Activated naive CD8-positive, alpha-beta T cell treated with anti-CD3 and anti-CD28 coated beads, Interleukin-2, amount 50 U/mL, for 24 hours (primary cell): ENCODE data around the gene NRP2.

ENCODE experiments used
- ATAC-seq: fragments of 150-1000 bp; cut with Tn5 transposase; one replicate; pipeline ENCODE4 v1.10.0; 2021
- DNase-seq: peaks from one replicate; pipeline ENCODE4 v3.0.0; 2021
- H3K27ac Mint-ChIP-seq: one replicate; pipeline ENCODE4 v1.8.0; 2021; ENCODE audit warnings: mild to moderate bottlenecking, mixed read lengths
- H3K27me3 Mint-ChIP-seq: one replicate; pipeline ENCODE4 v1.8.0; 2021; ENCODE audit warnings: mixed read lengths
- H3K36me3 Mint-ChIP-seq: one replicate; pipeline ENCODE4 v1.8.0; 2021; ENCODE audit warnings: low read depth, mixed read lengths
- H3K4me1 Mint-ChIP-seq: one replicate; pipeline ENCODE4 v1.8.0; 2021; ENCODE audit warnings: mixed read lengths
- H3K4me3 Mint-ChIP-seq: one replicate; pipeline ENCODE4 v1.8.0; 2021; ENCODE audit warnings: mild to moderate bottlenecking, moderate library complexity, mixed read lengths
- H3K9me3 Mint-ChIP-seq: one replicate; pipeline ENCODE4 v1.8.0; 2021; ENCODE audit warnings: mixed read lengths

Gene NRP2

DNA sequence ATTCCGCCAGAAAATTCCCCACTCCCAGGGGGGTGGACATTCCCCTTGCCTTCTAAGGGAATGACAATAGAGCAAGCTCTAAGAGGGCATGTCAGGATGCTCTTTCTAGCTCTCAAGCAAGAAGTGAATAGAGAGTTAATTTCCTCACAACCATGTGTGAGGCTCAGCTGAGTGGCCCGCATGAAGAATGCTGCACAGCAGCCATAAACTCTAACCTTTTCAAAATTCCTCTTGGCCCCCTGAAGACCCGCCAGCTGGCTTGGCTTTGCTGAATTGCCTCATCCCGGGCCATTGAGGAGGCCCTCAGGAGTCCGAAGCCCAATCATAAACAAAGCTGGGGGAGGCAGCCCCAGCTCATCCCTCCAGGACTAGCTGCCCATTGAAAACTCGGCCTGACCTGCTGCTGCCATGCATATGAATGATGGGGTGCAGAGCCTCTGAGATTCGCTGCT, 38.2 kb downstream of the NRP2 start:
- Mint-ChIP-seq H3K4me1 (peaks cover 27% of the 10 kb centered on the region), H3K27ac (no peak overlapping the region), H3K4me3 (no peak overlapping the region), H3K36me3 (no peaks in the 10 kb centered on the region), H3K9me3 (no peaks in the 10 kb centered on the region), H3K27me3 (peaks cover 4% of the 10 kb centered on the region)
- no peak for ATAC-seq
- DNase-seq, result no peak

DNA sequence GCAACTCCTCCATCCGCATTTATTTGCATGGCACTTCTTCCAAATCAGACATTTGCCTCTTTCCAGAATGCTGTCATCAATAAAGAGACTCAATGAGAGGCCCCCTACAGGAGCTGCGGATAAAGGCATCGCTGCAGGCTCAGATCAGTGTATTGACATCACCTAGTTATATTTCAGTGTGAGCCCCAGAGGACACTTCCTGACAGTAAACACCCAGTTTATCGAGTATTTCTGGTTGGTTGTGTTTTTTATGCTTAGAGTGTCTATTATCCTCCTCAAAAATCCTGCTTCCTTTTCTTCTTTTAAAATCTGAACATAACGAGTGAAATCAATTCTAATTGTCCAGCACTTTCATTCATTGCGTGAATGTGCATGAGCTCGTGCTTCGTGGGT, 38.8 kb downstream of the NRP2 start:
- Mint-ChIP-seq H3K27me3 (peaks cover 4% of the 10 kb centered on the region), H3K27ac (no peak overlapping the region), H3K4me3 (no peak overlapping the region), H3K4me1 (peaks cover 24% of the 10 kb centered on the region), H3K36me3 (no peaks in the 10 kb centered on the region), H3K9me3 (no peaks in the 10 kb centered on the region)
- ATAC-seq, result no peak
- no peak for DNase-seq

DNA sequence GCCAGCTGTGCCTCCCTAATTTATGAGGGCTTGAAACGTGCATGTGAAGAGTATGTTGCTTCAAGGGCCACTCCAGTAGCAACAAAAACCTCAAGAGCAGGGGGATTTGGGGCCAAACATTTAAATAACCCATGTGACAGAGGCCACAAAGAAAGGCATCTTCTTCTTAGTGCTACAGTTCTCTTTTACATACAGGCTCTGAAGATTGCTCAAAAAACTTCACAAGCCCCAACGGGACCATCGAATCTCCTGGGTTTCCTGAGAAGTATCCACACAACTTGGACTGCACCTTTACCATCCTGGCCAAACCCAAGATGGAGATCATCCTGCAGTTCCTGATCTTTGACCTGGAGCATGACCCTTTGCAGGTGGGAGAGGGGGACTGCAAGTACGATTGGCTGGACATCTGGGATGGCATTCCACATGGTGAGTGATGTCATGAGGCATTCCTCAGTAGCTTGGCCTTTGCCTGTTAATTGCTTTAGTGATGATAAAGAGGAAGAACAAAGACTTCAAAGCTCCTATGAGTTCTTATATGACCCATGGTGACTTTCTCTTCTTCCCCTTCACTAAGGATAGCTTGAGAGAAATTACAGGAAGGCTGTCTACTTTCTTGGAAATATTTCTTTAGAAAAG, 40.1 kb downstream of the NRP2 start:
- H3K9me3 Mint-ChIP-seq, result no peaks in the 10 kb centered on the region
- DNase-seq, result no peak

DNA sequence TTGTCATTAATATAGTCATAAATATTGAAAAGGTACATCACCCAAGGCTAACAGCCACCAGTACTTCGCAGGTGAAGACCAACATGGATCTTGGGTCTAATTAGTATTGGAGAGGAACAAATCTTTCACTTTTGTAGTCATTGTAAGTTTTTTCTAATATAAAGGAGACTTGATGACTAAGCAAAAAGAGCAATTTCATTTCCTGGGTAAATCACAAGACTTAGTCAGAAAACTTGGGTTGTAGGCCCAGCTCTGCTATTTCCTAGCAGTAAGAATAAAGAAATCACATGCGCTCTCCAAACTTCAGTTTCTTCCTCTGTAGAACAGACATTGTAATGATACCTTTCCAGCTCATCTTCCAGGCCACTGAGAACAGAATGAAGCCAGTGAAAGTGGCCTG, 40.9 kb downstream of the NRP2 start:
- Mint-ChIP-seq H3K27me3 (peaks cover 2% of the 10 kb centered on the region), H3K36me3 (no peaks in the 10 kb centered on the region), H3K27ac (peak overlapping the region; percentile 42), H3K9me3 (no peaks in the 10 kb centered on the region), H3K4me1 (peaks cover 15% of the 10 kb centered on the region), H3K4me3 (no peak overlapping the region)
- ATAC-seq, result no peak
- no peak for DNase-seq

More for the DNA sequence above, 40.1 kb downstream of the NRP2 start:
- Mint-ChIP-seq H3K27me3 (peaks cover 4% of the 10 kb centered on the region), H3K27ac (no peak overlapping the region), H3K36me3 (no peaks in the 10 kb centered on the region), H3K4me3 (no peak overlapping the region), H3K4me1 (peaks cover 17% of the 10 kb centered on the region)
- no peak for ATAC-seq

DNA sequence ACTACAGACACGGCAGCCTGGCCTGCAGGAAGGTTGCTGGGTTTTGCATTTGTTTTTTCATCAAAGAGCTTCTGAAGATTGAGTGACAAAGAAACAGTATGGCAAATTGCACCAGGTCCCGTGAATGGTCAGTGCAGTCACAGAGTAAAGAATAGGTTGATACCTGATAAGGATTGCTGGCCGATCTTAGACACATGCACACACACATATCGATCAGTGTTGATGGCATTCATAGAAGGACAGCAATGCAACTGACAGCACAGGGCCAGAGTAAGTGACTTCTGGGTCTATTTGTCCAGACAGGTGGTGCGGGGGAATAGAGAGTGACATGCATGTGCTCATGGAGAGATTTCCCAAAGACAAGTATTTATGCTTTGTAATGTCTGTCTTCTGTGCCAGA, 42.8 kb downstream of the NRP2 start:
- ATAC-seq (no peak), DNase-seq (no peak)
- Mint-ChIP-seq H3K9me3 (no peaks in the 10 kb centered on the region), H3K4me3 (no peak overlapping the region), H3K36me3 (no peaks in the 10 kb centered on the region), H3K27ac (no peak overlapping the region), H3K27me3 (no peaks in the 10 kb centered on the region), H3K4me1 (peaks cover 1% of the 10 kb centered on the region)

DNA sequence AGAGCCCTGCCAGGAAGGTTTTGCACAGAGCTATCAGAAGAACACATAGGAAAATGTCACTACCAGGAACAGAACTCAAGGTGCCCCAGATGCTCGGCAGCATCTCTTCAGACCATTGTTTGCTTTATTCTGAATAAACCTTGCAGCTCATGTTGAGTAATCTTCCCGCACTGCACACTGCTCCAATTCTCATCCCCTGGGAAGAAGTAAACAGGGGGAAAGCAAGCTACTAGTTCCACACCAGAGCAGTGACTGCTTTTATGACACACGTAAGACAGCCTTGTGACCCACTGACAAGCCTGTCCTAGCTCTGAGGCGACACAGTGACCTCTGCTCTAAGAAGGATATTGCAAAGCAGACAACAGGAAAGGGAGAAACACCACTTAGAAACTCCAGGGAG, 44.2 kb downstream of the NRP2 start:
- Mint-ChIP-seq H3K4me1 (no peaks in the 10 kb centered on the region), H3K27me3 (no peaks in the 10 kb centered on the region), H3K9me3 (no peaks in the 10 kb centered on the region), H3K4me3 (no peak overlapping the region), H3K27ac (no peak overlapping the region), H3K36me3 (no peaks in the 10 kb centered on the region)
- DNase-seq (no peak), ATAC-seq (no peak)

DNA sequence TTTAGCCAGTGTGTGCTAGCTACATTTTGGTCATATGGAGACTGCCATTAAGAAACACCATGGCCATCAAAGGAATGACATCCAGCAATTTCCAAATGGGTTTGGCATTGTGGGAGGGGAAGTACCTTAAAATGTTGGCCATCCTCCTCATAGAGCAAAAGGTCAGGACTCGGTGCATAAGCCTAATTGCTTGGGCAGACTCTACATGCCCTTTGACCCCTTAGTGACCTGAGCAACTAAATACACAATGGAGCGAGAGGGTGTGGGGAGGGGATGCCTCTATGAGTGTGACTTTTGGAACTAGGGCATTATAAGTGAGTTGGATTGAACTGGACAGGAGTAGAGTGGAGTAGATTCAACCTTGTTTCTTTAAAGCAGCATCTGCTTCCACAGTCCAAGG, 44.9 kb downstream of the NRP2 start:
- Mint-ChIP-seq H3K27me3 (no peaks in the 10 kb centered on the region), H3K9me3 (no peaks in the 10 kb centered on the region), H3K36me3 (no peaks in the 10 kb centered on the region), H3K27ac (no peak overlapping the region), H3K4me1 (no peaks in the 10 kb centered on the region), H3K4me3 (no peak overlapping the region)
- ATAC-seq (no peak), DNase-seq (no peak)

DNA sequence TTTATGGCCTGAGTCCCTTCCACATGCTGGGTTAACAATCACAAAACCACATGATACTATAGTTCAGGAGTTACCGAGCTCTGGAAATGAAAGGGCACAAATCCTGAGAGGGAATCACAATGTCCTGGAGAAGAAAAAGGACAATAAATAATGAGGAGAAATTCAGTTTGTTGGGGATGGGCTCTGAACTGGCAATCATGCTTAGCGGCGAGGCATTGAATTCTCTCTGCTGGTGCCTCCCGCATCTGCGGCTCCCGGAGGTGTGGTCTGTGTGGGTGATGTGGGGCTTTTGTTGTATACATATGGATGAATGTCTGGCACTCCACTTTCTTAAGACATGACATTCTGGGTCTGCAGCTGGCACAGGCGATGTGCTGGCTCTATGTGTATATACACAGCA, 46.1 kb downstream of the NRP2 start:
- H3K36me3 Mint-ChIP-seq, result no peaks in the 10 kb centered on the region
- H3K4me3 Mint-ChIP-seq, result no peak overlapping the region
- no peak for DNase-seq
- no peaks in the 10 kb centered on the region for H3K9me3 Mint-ChIP-seq
- no peaks in the 10 kb centered on the region for H3K4me1 Mint-ChIP-seq
- H3K27ac Mint-ChIP-seq, result no peak overlapping the region
- no peak for ATAC-seq
- H3K27me3 Mint-ChIP-seq, result no peaks in the 10 kb centered on the region

DNA sequence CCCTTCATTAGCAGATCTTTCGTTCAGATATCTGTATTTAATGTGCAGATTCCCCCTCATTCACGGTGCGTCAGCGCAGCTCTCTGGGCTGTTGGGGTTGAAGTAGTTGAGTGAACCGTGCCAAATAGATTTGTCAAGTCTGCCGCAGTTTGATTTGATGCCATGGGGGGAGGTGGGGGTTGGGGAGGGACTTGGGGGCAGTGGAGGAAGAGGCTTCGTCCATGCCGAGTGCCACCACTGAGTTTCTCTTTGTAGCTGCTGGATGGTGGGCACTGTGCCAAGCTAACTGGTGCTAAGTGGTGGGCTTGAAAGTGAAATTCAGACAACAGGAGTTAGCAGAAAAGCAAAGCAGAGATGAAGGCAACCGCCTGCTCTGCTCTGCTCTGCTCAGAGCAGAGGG, 47.9 kb downstream of the NRP2 start:
- H3K27ac Mint-ChIP-seq, result no peak overlapping the region
- no peaks in the 10 kb centered on the region for H3K36me3 Mint-ChIP-seq
- ATAC-seq (no peak), DNase-seq (no peak)
- no peak overlapping the region for H3K4me3 Mint-ChIP-seq
- no peaks in the 10 kb centered on the region for H3K9me3 Mint-ChIP-seq
- no peaks in the 10 kb centered on the region for H3K27me3 Mint-ChIP-seq
- no peaks in the 10 kb centered on the region for H3K4me1 Mint-ChIP-seq

DNA sequence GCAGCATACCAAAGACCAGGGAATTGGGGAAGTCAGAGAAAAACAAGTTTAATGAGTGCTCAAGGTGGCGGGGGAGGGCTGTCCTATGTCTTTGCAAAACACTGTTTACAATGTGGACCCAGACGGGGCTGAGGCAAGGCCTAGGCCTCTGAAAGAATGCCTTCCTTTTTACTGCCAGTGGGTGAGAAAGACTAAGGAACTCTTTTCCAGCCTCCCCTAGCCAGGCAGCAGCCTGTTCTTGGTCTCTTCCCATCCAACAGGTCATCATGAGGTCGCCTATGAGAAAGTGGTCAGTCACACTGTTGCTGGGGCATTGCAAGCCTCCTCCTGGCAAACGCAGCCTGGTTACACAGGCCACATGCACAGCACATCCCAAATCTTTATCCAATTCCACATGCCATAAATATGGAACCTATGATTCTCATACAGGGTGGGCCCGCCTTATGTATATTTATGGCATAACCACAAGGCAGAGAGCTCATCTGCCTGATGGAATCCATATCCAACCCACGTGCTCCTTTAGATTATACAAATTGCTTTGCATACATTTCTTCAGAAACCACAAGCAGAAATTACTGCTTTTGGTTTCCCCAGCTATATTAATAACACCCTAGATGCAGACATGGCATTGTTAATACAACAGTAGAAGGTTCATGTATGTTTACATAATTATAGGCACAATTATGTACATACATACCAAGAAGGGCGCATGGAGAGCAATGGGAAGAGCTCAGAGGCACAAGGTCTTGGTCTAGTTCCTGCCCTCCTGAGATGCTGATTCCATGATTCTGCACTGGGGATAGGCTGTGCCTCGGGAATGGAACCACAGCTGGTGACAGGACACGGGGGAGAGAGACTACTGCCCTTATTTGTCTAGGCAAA, 48.6 kb downstream of the NRP2 start:
- no peaks in the 10 kb centered on the region for H3K4me1 Mint-ChIP-seq
- no peak for ATAC-seq
- no peak overlapping the region for H3K27ac Mint-ChIP-seq
- H3K9me3 Mint-ChIP-seq, result no peaks in the 10 kb centered on the region
- no peak overlapping the region for H3K4me3 Mint-ChIP-seq
- H3K36me3 Mint-ChIP-seq, result no peaks in the 10 kb centered on the region
- no peaks in the 10 kb centered on the region for H3K27me3 Mint-ChIP-seq
- DNase-seq, result no peak

DNA sequence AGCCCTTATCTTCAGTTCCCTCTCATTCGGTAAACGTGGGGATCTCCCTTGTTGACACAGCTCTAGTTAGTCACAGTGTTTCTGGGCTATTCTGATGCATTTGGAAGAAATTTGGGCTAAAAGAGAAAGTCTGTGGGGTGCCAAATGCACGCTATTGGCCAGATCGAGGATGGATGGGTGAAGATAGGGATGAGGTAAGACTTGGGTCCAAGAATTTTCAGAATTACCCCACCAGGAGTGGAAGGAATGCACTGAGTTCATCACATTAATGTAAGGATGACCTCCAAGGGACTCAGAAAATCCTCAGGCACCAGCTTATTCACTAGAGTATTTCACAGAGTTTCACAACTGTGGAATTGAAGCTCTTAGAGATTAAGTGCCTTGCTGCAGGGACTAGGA, 49.3 kb downstream of the NRP2 start:
- DNase-seq (no peak), ATAC-seq (no peak)
- H3K9me3 Mint-ChIP-seq, result no peaks in the 10 kb centered on the region
- no peaks in the 10 kb centered on the region for H3K27me3 Mint-ChIP-seq
- no peaks in the 10 kb centered on the region for H3K4me1 Mint-ChIP-seq
- no peaks in the 10 kb centered on the region for H3K36me3 Mint-ChIP-seq
- H3K4me3 Mint-ChIP-seq, result no peak overlapping the region
- no peak overlapping the region for H3K27ac Mint-ChIP-seq

DNA sequence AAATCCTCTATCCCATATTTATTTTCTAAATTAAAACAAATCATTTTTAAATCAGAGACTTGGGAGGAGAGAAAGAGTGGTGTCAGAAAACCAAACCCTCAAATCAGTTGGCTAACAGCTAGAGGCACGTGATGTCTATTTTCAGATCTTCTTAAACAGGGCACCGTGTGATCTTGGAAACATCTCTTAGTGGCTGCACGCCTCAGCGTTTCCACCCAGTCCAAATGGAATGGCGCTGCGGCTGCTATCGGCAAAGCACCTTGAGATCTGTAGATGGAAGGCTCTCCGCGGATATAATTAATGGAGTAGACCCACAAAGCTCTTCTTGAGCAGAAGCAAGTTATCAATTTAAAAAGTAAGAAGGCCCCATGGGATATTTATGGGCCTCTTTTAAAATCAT, 50.0 kb downstream of the NRP2 start:
- H3K27ac Mint-ChIP-seq, result no peak overlapping the region

DNA sequence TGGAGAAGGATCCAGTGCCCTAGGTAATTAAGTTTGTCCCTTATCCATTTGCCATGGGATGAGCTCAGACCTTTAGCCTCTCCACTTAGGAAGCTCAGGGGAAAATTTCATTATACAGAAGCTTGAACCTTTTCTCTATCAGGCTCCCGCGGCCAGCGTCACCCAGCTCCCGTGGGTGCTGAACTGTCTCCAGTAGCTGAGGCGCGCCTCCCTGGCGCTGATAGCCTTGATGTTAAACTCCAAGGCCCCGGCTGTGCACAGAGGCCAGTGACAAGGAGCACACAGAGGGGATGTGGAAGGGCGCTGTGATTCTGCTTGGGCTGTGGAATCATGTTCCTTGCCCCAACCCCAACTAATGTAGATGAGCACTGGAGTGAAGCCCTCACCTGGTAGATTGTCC, 50.8 kb downstream of the NRP2 start:
- no peaks in the 10 kb centered on the region for H3K4me1 Mint-ChIP-seq
- H3K36me3 Mint-ChIP-seq, result no peaks in the 10 kb centered on the region
- H3K9me3 Mint-ChIP-seq, result no peaks in the 10 kb centered on the region

More for the DNA sequence above, 50.0 kb downstream of the NRP2 start:
- no peaks in the 10 kb centered on the region for H3K27me3 Mint-ChIP-seq
- no peak for ATAC-seq
- H3K4me3 Mint-ChIP-seq, result no peak overlapping the region
- no peaks in the 10 kb centered on the region for H3K36me3 Mint-ChIP-seq
- H3K9me3 Mint-ChIP-seq, result no peaks in the 10 kb centered on the region
- H3K4me1 Mint-ChIP-seq, result no peaks in the 10 kb centered on the region
- DNase-seq, result no peak

DNA sequence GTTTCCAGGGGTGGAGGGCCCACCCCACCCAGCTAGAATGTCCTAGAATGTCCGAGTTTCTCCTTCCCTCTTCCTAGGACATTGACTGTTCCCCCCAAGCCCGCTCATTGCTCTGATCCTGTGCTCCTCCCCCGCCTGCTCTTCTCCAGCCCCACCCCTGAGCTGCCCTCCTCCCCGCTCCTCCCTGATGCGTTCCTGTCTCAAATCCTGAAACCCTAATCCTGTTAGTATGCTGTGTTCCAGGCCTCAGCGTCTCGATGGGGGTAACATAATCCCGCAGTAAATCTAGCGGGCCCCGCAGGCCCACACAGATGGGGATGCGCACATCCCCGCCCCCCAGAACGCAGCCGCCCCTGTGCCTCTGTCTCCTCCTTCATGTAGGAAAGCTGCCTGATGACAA, 51.3 kb downstream of the NRP2 start:
- no peaks in the 10 kb centered on the region for H3K36me3 Mint-ChIP-seq
- H3K4me3 Mint-ChIP-seq, result no peak overlapping the region
- H3K9me3 Mint-ChIP-seq, result no peaks in the 10 kb centered on the region
- ATAC-seq (no peak), DNase-seq (no peak)
- no peaks in the 10 kb centered on the region for H3K4me1 Mint-ChIP-seq
- no peak overlapping the region for H3K27ac Mint-ChIP-seq
- H3K27me3 Mint-ChIP-seq, result no peaks in the 10 kb centered on the region

More for the DNA sequence above, 50.8 kb downstream of the NRP2 start:
- ATAC-seq (no peak), DNase-seq (no peak)
- Mint-ChIP-seq H3K27ac (no peak overlapping the region), H3K4me3 (no peak overlapping the region), H3K27me3 (no peaks in the 10 kb centered on the region)

DNA sequence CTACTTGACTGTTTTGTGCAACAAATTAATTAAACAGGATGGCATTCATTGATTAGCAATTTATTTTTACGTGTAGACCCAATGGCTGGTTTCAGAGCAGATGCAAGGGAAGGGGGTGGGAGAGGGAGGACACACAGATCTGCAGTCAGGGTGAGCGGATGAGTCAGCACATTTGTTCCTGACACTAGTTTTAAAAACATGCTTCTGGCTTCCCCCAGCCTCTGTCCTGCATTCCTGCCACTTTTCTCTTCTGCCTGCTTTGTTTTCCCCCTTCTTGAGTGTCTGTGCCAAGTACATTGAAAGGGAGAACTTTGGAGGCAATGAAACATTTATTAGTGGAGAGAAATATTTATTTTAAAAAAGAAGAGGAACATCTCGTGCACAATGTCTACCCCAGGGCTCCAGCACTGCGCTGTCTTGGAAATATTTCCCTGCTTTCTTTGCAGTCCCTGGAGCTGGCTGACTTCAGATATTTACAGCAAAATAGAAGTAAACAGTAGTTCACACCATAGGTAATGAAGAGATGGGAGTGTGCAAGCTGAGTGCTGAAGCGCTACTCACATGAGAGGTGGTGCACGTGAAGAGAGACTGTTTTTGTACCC, 52.2 kb downstream of the NRP2 start:
- no peak for DNase-seq
- H3K4me3 Mint-ChIP-seq, result no peak overlapping the region

More for the DNA sequence above, 52.2 kb downstream of the NRP2 start:
- H3K27ac Mint-ChIP-seq, result no peak overlapping the region
- no peaks in the 10 kb centered on the region for H3K27me3 Mint-ChIP-seq
- ATAC-seq, result no peak
- H3K9me3 Mint-ChIP-seq, result no peaks in the 10 kb centered on the region
- no peaks in the 10 kb centered on the region for H3K36me3 Mint-ChIP-seq
- no peaks in the 10 kb centered on the region for H3K4me1 Mint-ChIP-seq
